ENCODE data around the gene EHF. TPM values are rescaled to one million over a fixed set of nuclear protein-coding genes. Genes with fewer than 3 reads are reported as not detected.

The EHF gene
- total and polyA plus RNA-seq, 2 of the 13 experiments (the other 11 are each of a cell fraction or from before 2014, with no cell fraction given) = 0.04 to 0.46 TPM

DNA sequence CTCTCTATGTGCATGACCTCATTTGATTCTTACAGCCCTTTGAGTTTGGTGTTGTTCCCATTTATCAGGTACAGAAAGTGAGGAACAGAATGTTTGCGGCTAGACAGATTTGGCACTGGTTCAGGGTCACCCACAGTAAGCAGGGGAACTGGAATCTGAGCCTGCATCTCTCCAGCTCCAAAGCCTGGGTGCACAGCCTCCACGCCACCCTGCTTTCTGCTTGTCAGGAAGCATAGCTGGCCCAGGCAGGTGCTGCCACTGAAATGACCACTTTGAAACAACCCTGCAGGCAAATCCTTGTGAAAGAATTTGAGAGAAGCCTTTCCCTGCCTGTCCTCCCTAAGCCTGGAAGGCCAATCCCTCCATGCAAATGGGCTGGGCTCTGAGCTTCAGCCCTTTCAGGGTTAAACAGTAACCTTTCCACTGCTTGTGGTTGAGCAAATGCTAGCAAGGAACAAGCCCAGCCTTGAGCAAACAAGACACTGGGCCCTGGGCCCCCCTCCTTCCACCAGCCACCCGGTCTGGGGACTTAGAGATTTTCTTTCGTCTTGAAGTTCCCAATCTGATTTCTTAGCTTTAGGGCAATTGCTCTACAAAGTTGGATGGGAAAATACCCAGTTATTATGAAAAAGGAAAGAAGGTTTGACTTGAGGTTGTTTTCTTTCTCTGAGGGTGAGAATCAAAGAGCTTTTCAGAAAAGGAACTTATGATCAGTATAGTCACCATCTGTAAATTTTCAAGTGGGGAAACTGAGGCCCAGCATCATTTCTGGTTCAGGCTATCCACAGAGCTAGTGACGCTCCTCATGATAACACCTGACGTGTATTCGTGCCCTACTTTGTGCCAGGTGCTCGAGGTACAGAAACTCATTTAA, 19.4 kb downstream of the EHF start (continued):
- TF ChIP-seq, protein P1, sequence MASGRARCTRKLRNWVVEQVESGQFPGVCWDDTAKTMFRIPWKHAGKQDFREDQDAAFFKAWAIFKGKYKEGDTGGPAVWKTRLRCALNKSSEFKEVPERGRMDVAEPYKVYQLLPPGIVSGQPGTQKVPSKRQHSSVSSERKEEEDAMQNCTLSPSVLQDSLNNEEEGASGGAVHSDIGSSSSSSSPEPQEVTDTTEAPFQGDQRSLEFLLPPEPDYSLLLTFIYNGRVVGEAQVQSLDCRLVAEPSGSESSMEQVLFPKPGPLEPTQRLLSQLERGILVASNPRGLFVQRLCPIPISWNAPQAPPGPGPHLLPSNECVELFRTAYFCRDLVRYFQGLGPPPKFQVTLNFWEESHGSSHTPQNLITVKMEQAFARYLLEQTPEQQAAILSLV (CRISPR knock-in tag; IDR thresholded peaks at IDR 0.05; ENCODE audit: borderline replicate concordance) = no peak
- TF ChIP-seq FOXO1 (CRISPR knock-in tag; IDR thresholded peaks at IDR 0.05) (0 out of 2 replicates have a peak, but pooled peaks have one; percentile 32), KDM4B (CRISPR knock-in tag; IDR thresholded peaks at IDR 0.05) (no peak), POLR2A (IDR thresholded peaks at IDR 0.05; ENCODE audit: insufficient read depth in 1 of 2, low read depth in 2 of 2, low read length in 2 of 2) (peak in 1 of 2 experiments; percentile 52; a peak in 2 of 4 replicates), FOXK2 (IDR thresholded peaks at IDR 0.05) (no peak), KLF9 (CRISPR knock-in tag; IDR thresholded peaks at IDR 0.05; ENCODE audit: low read depth) (no peak), ZMYM2 (CRISPR knock-in tag; IDR thresholded peaks at IDR 0.05) (no peak), PHF5A (CRISPR knock-in tag; IDR thresholded peaks at IDR 0.05; ENCODE audit: low read depth, unreplicated experiment) (no peak), CREM (IDR thresholded peaks at IDR 0.05) (peak; percentile 34; the same call in 1 of the 2 replicates), CREM (CRISPR knock-in tag; IDR thresholded peaks at IDR 0.05) (no peak), ATF7 (IDR thresholded peaks at IDR 0.05) (no peak), ATF7 (CRISPR knock-in tag; IDR thresholded peaks at IDR 0.05) (no peak), NFYB (CRISPR knock-in tag; IDR thresholded peaks at IDR 0.05) (no peak; the same call in 1 of the 2 replicates), KAT2B (IDR thresholded peaks at IDR 0.05; ENCODE audit: borderline replicate concordance, low read depth, low read length) (no peak), ZNF383 (CRISPR knock-in tag; IDR thresholded peaks at IDR 0.05; ENCODE audit: borderline replicate concordance) (no peak), NFE2L1 (CRISPR knock-in tag; IDR thresholded peaks at IDR 0.05; ENCODE audit: borderline replicate concordance) (no peak), EEA1 (CRISPR knock-in tag; IDR thresholded peaks at IDR 0.05; ENCODE audit: borderline replicate concordance) (no peak), KAT8 (CRISPR knock-in tag; IDR thresholded peaks at IDR 0.05) (peak; percentile 52; the same call in 1 of the 2 replicates), ZEB1 (IDR thresholded peaks at IDR 0.05; ENCODE audit: insufficient replicate concordance, low read depth) (no peak), ZNF607 (CRISPR knock-in tag; IDR thresholded peaks at IDR 0.05; ENCODE audit: borderline replicate concordance) (no peak)
- TF ChIP-seq, protein P2, sequence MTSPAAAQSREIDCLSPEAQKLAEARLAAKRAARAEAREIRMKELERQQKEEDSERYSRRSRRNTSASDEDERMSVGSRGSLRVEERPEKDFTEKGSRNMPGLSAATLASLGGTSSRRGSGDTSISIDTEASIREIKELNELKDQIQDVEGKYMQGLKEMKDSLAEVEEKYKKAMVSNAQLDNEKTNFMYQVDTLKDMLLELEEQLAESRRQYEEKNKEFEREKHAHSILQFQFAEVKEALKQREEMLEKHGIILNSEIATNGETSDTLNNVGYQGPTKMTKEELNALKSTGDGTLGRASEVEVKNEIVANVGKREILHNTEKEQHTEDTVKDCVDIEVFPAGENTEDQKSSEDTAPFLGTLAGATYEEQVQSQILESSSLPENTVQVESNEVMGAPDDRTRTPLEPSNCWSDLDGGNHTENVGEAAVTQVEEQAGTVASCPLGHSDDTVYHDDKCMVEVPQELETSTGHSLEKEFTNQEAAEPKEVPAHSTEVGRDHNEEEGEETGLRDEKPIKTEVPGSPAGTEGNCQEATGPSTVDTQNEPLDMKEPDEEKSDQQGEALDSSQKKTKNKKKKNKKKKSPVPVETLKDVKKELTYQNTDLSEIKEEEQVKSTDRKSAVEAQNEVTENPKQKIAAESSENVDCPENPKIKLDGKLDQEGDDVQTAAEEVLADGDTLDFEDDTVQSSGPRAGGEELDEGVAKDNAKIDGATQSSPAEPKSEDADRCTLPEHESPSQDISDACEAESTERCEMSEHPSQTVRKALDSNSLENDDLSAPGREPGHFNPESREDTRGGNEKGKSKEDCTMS (CRISPR knock-in tag; conservative IDR thresholded peaks at IDR 0.05) = no peak
- TF ChIP-seq, protein P3, sequence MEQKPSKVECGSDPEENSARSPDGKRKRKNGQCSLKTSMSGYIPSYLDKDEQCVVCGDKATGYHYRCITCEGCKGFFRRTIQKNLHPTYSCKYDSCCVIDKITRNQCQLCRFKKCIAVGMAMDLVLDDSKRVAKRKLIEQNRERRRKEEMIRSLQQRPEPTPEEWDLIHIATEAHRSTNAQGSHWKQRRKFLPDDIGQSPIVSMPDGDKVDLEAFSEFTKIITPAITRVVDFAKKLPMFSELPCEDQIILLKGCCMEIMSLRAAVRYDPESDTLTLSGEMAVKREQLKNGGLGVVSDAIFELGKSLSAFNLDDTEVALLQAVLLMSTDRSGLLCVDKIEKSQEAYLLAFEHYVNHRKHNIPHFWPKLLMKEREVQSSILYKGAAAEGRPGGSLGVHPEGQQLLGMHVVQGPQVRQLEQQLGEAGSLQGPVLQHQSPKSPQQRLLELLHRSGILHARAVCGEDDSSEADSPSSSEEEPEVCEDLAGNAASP (CRISPR knock-in tag; IDR thresholded peaks at IDR 0.05; ENCODE audit: borderline replicate concordance) = 0 out of 2 replicates have a peak, but pooled peaks have one; percentile 41
- TF ChIP-seq, protein P4, sequence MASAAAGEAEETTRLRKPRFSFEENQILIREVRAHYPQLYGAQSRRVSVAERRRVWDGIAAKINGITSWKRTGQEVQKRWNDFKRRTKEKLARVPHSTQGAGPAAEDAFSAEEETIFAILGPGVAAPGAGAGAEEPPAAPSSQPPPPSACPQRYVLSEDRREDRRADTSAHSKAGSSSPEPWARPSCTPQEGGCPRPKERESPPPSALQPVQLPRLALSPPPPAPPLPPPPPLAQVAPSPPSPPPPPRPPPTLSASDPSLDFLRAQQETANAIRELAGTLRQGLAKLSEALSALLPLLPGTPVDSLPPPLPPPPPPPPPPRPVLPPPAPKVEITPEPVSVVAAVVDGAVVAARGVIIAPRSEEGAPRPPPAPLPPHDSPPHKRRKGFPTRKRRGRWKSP (CRISPR knock-in tag; IDR thresholded peaks at IDR 0.05) = no peak
- TF ChIP-seq, protein P5, sequence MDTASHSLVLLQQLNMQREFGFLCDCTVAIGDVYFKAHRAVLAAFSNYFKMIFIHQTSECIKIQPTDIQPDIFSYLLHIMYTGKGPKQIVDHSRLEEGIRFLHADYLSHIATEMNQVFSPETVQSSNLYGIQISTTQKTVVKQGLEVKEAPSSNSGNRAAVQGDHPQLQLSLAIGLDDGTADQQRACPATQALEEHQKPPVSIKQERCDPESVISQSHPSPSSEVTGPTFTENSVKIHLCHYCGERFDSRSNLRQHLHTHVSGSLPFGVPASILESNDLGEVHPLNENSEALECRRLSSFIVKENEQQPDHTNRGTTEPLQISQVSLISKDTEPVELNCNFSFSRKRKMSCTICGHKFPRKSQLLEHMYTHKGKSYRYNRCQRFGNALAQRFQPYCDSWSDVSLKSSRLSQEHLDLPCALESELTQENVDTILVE (CRISPR knock-in tag; IDR thresholded peaks at IDR 0.05) = 0 out of 2 replicates have a peak, but pooled peaks have one; percentile 48

All from HepG2 (cell line).